T-cell (primary cell): ENCODE results near the gene ZNF581. TPM values are rescaled to one million over a fixed set of nuclear protein-coding genes. Genes with fewer than 3 reads are reported as not detected.

Source experiments
- ATAC-seq, 4 experiments: fragments of 200-7000 bp in 3 of 4; fragments of 150-1000 bp in 1 of 4; cut with Tn5 transposase; replicated peaks in 1 of 4; 1 replicate in 3 of 4; 2 replicates in 1 of 4; pipeline ENCODE4 v1.10.0; 2021; ENCODE audit warnings: moderate library complexity in 3 of 4, mild to moderate bottlenecking in 2 of 4, moderate number of reproducible peaks in 1 of 4
- CTCF ChIA-PET, 2 donors: fragments of 300-600 bp; sonication (Branson Sonifier 250); formaldehyde crosslinking; loops; one replicate each; lab custom pipeline; 2022; ENCODE audit warnings: antibody characterized with exemption in 2 of 2; lab: Charles Lee
- POLR2A ChIA-PET, 2 donors: fragments of 300-600 bp; sonication (Branson Sonifier 250); formaldehyde crosslinking; loops; one replicate each; lab custom pipeline; 2022; ENCODE audit warnings: antibody characterized with exemption in 2 of 2; lab: Charles Lee
- DNase-seq, 35 experiments: peaks; one replicate each; pipeline versions ENCODE4 v3.0.0 to v3.0.0-alpha.2; 2013 to 2023
- H3K27ac ChIP-seq: one replicate; pipeline ENCODE4 v1.5.1; 2013; ENCODE audit warnings: low read length
- H3K27me3 ChIP-seq, 2 experiments: replicated peaks in 1 of 2; 1 replicate in 1 of 2; 2 replicates in 1 of 2; pipeline versions ENCODE4 v1.6.1 to v1.7.0; 2013; ENCODE audit warnings: low read length in 1 of 2, mixed read lengths in 1 of 2; ENCODE audit not compliant: control insufficient read depth in 2 of 2, insufficient read depth in 2 of 2; ENCODE audit errors: extremely low read depth in 1 of 2
- H3K36me3 ChIP-seq, 2 donors: 1 replicate in 1 of 2; 2 replicates in 1 of 2; pipeline versions ENCODE4 v1.6.1 to v1.7.0; 2013; ENCODE audit warnings: low read length in 1 of 2; ENCODE audit not compliant: control insufficient read depth in 2 of 2, insufficient read depth in 1 of 2; ENCODE audit errors: extremely low read depth in 1 of 2
- H3K4me1 ChIP-seq, 2 experiments: 1 replicate in 1 of 2; 2 replicates in 1 of 2; pipeline versions ENCODE4 v1.6.1 to v1.7.0; 2013; ENCODE audit warnings: low read length in 2 of 2, mixed read lengths in 1 of 2; ENCODE audit not compliant: insufficient read depth in 2 of 2, control insufficient read depth in 1 of 2; ENCODE audit errors: extremely low read depth in 1 of 2
- H3K4me3 ChIP-seq, 2 donors: 1 replicate in 1 of 2; 2 replicates in 1 of 2; pipeline versions ENCODE4 v1.5.1 to v1.7.0; 2013; ENCODE audit warnings: mild to moderate bottlenecking in 2 of 2, low read length in 1 of 2, moderate library complexity in 1 of 2; ENCODE audit not compliant: control insufficient read depth in 1 of 2; ENCODE audit errors: extremely low read depth in 1 of 2
- H3K9me3 ChIP-seq: 2 replicates; pipeline ENCODE4 v1.7.0; 2013
- H3K27ac Mint-ChIP-seq, 2 donors: one replicate each; pipeline ENCODE4 v1.8.0; 2020 to 2021; ENCODE audit warnings: mild to moderate bottlenecking in 2 of 2, mixed read lengths in 2 of 2
- H3K27me3 Mint-ChIP-seq, 2 donors: one replicate each; pipeline ENCODE4 v1.8.0; 2021 to 2022; ENCODE audit warnings: mixed read lengths in 2 of 2
- H3K36me3 Mint-ChIP-seq: one replicate; pipeline ENCODE4 v1.8.0; 2021; ENCODE audit warnings: mixed read lengths
- H3K4me1 Mint-ChIP-seq, 3 donors: one replicate each; pipeline ENCODE4 v1.8.0; 2020 to 2022; ENCODE audit warnings: mixed read lengths in 3 of 3, mild to moderate bottlenecking in 1 of 3
- H3K4me3 Mint-ChIP-seq, 3 donors: one replicate each; pipeline ENCODE4 v1.8.0; 2020 to 2022; ENCODE audit warnings: mild to moderate bottlenecking in 3 of 3, mixed read lengths in 3 of 3, moderate library complexity in 3 of 3
- H3K9me3 Mint-ChIP-seq, 3 donors: one replicate each; pipeline ENCODE4 v1.8.0; 2020 to 2022; ENCODE audit warnings: mixed read lengths in 3 of 3
- WGBS: methylation state at CpG from one replicate; pipeline ENCODE4 v1.1.5; 2013; ENCODE audit warnings: missing lambda C conversion rate; ENCODE audit not compliant: insufficient coverage; 5-methylcytosine and 5-hydroxymethylcytosine counted together
- total RNA-seq, 35 experiments: library from RNA in 6 of 35; stranded (reverse) in 6 of 35; fragments of 120-200 nt in 1 of 35; gene quantifications; one replicate each; pipeline versions ENCODE4 v1.2.1 to v1.2.4 and lab custom pipeline; 2013 to 2026

Gene ZNF581
- total RNA-seq, 5 donors from 2014 or later (not counting 1 experiment from before 2014, with no cell fraction given), result 26.4 to 38.7 (median 31.9) TPM

DNA sequence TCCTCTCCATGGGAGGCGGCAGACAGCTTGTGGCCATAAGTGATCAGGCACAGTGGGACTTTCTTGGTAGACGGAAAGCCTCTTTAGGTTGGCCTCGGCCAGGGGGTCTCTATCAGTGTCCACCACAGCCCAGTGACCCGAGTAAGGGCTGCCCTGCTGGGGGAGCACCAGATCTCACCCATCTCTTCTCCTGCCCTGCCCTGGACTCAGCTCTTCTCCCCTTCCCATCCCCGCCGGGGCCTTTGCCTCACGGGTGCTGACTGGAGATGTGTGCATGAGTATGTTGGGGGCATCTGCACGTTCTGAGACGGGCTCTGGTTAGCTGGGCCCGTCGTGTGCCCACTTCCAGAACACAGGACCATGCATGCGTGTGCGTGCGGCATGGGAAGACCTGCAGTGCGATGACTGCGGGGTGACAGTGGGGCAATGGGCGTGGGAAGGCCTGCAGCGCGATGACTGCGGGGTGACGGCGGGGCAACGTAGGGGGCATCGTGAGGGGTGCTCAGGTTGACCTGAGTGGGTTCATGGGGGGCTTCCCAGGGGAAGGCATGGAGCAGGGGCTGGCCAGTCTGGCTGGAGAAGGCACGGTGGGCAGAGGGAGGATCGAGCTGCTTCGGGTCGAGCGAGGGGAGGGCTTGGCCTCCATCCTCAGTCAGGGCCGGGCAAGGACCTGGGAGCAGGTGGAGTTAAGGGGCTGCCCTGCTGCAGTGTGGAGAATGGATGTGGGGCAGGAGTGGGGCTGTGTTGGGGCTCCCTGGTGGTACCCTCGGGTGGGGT is 47.5 kb downstream of the ZNF581 start:
- Histone ChIP-seq H3K27ac (no peak overlapping the region), H3K27me3 (no peaks in the 10 kb centered on the region), H3K4me3 (no peak overlapping the region), H3K9me3 (no peaks in the 10 kb centered on the region), H3K36me3 (peaks cover 46 to 75% of the 10 kb centered on the region in 2 donors), H3K4me1 (peaks cover 0 to 14% of the 10 kb centered on the region in 2 experiments)
- no peaks in the 10 kb centered on the region for H3K9me3 Mint-ChIP-seq
- WGBS, result 98% methylated on average over 24 of the region's 31 CpGs
- ChIA-PET POLR2A (no interaction called here), CTCF (no interaction called here)
- no peak overlapping the region for H3K4me3 Mint-ChIP-seq
- peaks cover under 1 to 8% (median 8%) of the 10 kb centered on the region in 3 donors for H3K4me1 Mint-ChIP-seq
- DNase-seq, result no peak
- no peak for ATAC-seq
- H3K27me3 Mint-ChIP-seq, result no peaks in the 10 kb centered on the region
- no peak overlapping the region for H3K27ac Mint-ChIP-seq
- H3K36me3 Mint-ChIP-seq, result peaks cover 18% of the 10 kb centered on the region

GRCh38 chr19:55691561-55692481 is 48.4 kb downstream of the ZNF581 start:
- CTCF ChIA-PET, result interaction anchor here in 1 of 2 donors (0.6 kb wide), 1 partner anchor 546 kb away, joined by 5 read pairs; no protein-coding TSS in a partner anchor
- Histone ChIP-seq H3K4me3 (no peak overlapping the region), H3K27me3 (no peaks in the 10 kb centered on the region), H3K9me3 (no peaks in the 10 kb centered on the region), H3K36me3 (peaks cover 45 to 78% of the 10 kb centered on the region in 2 donors), H3K27ac (no peak overlapping the region), H3K4me1 (peaks cover 0 to 14% of the 10 kb centered on the region in 2 experiments)
- H3K36me3 Mint-ChIP-seq, result peaks cover 15% of the 10 kb centered on the region
- WGBS, result 96% methylated on average over 27 of the region's 31 CpGs
- H3K27me3 Mint-ChIP-seq, result no peaks in the 10 kb centered on the region
- peaks cover 0 to 6% (median 3%) of the 10 kb centered on the region in 3 donors for H3K4me1 Mint-ChIP-seq
- no peak for ATAC-seq
- H3K4me3 Mint-ChIP-seq, result no peak overlapping the region
- no peak overlapping the region for H3K27ac Mint-ChIP-seq
- POLR2A ChIA-PET, result interaction anchor here in 1 of 2 donors (0.6 kb wide), 1 partner anchor 23 kb away, joined by 9 read pairs; no protein-coding TSS in a partner anchor
- H3K9me3 Mint-ChIP-seq, result no peaks in the 10 kb centered on the region
- DNase-seq, result no peak

- no peak overlapping the region for H3K27ac ChIP-seq
- H3K36me3 ChIP-seq, result peaks cover 49 to 73% of the 10 kb centered on the region in 2 donors
- Mint-ChIP-seq H3K4me3 (no peak overlapping the region), H3K36me3 (peaks cover 20% of the 10 kb centered on the region), H3K4me1 (peaks cover 0 to 2% (median 0%) of the 10 kb centered on the region in 3 donors), H3K9me3 (no peaks in the 10 kb centered on the region), H3K27ac (no peak overlapping the region), H3K27me3 (no peaks in the 10 kb centered on the region)
- peaks cover 0 to 8% of the 10 kb centered on the region in 2 experiments for H3K4me1 ChIP-seq
- ATAC-seq, result no peak
- H3K27me3 ChIP-seq, result no peaks in the 10 kb centered on the region
- ChIA-PET CTCF (no interaction called here), POLR2A (no interaction called here)
- H3K4me3 ChIP-seq, result no peak overlapping the region
- no peaks in the 10 kb centered on the region for H3K9me3 ChIP-seq
- 97% methylated on average over 17 of the region's 19 CpGs for WGBS
- no peak for DNase-seq
Measured at GRCh38 chr19:55692681-55693081, 49.2 kb downstream of the ZNF581 start.

- POLR2A ChIA-PET, result no interaction called here
- Mint-ChIP-seq H3K36me3 (peaks cover 23% of the 10 kb centered on the region), H3K4me3 (no peak overlapping the region), H3K27me3 (no peaks in the 10 kb centered on the region), H3K4me1 (no peaks in the 10 kb centered on the region), H3K27ac (no peak overlapping the region), H3K9me3 (no peaks in the 10 kb centered on the region)
- DNase-seq (no peak), ATAC-seq (no peak)
- H3K36me3 ChIP-seq, result peaks cover 43 to 71% of the 10 kb centered on the region in 2 donors
- 94% methylated on average over 16 of the region's 20 CpGs for WGBS
- H3K27me3 ChIP-seq, result no peaks in the 10 kb centered on the region
- no peak overlapping the region for H3K4me3 ChIP-seq
- CTCF ChIA-PET, result no interaction called here
- H3K9me3 ChIP-seq, result no peaks in the 10 kb centered on the region
- H3K27ac ChIP-seq, result no peak overlapping the region
- H3K4me1 ChIP-seq, result no peaks in the 10 kb centered on the region
Measured at GRCh38 chr19:55693336-55693974, 50.0 kb downstream of the ZNF581 start.

- H3K4me3 ChIP-seq, result no peak overlapping the region
- Mint-ChIP-seq H3K36me3 (peaks cover 22% of the 10 kb centered on the region), H3K27me3 (no peaks in the 10 kb centered on the region), H3K27ac (no peak overlapping the region), H3K4me1 (no peaks in the 10 kb centered on the region), H3K9me3 (no peaks in the 10 kb centered on the region), H3K4me3 (no peak overlapping the region)
- H3K27ac ChIP-seq, result no peak overlapping the region
- ATAC-seq, result no peak
- no peaks in the 10 kb centered on the region for H3K9me3 ChIP-seq
- no peaks in the 10 kb centered on the region for H3K4me1 ChIP-seq
- ChIA-PET CTCF (no interaction called here), POLR2A (no interaction called here)
- 94% methylated on average over 15 of the region's 15 CpGs for WGBS
- DNase-seq, result no peak
- no peaks in the 10 kb centered on the region for H3K27me3 ChIP-seq
- H3K36me3 ChIP-seq, result peaks cover 44 to 64% of the 10 kb centered on the region in 2 donors
Measured at GRCh38 chr19:55694241-55694655, 50.8 kb downstream of the ZNF581 start.
